HS-27A (cell line): ENCODE data around the gene KMT2D.

Experiments used
- DNase-seq: peaks from one replicate; pipeline ENCODE4 v3.0.0-alpha.2; 2012; ENCODE audit warnings: low read depth, missing footprints

Gene KMT2D

DNA sequence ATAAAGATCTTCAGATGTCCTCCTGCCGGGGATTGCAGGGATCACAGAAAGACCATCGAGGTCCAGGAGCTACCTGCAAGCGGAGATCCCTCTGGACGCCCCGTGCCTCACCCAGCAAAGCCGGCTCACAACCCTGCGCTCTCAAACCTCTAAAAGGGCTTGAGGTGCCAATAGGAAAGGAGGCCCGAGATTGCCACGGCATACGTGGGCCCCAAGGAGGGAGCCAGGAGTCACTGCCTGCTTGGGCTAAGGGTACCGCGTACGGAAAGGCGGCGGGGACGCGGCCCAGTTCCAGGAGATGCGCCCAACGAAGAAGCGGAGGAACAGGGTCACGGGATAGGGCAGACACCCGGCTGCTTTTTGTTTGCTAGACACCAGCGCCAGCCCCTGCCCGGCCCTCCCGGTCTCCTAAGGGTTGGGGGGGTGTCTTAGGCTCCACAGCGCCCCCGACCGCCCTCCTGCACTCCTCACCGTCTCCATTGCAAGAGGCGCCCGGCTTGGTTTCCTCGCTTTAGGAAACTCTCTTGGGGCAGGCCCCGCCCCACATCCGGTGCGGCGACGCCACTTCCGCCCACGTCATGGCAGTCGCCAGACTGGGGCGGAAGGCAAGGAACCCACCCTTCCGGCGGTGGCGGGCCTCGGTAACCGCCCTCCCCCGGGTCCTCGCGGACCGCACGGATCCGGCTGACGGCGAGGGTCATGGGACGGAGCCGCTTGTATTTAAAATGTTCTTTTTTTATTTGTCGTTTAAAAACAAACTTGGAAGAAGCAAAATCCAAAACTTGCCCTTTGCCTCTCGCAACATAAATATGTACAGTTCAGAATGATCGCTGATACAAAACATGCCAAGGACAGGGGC, 42.1 kb downstream of the KMT2D start, which contains the start of gene PRKAG1:
Gene PRKAG1, minus strand, starts transcription at position 516 of the 859 bp plus-strand sequence. Its CDS starts 36 bp downstream, at position 480.
- peak; percentile 85 for DNase-seq

GRCh38 chr12:49017891-49018260, 42.7 kb downstream of the KMT2D start:
- no peak for DNase-seq

DNA sequence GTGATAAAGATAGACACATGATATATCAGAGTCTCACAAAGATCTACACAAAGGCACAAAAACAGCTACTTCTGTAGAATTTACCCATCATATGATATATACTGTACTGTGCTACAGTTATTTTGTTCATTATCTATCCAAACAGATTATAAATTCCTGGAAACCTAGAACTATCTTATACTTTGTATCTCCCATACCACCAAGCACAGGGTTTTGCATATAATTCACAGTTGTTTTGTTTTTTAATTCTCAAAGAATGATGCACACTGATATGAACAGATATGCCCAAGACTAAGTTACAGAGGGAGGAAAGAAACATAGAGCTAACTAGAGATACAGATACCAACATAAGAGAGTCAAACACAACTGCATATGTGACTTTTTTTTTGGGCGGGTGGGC, 45.4 kb downstream of the KMT2D start:
- DNase-seq = no peak

DNA sequence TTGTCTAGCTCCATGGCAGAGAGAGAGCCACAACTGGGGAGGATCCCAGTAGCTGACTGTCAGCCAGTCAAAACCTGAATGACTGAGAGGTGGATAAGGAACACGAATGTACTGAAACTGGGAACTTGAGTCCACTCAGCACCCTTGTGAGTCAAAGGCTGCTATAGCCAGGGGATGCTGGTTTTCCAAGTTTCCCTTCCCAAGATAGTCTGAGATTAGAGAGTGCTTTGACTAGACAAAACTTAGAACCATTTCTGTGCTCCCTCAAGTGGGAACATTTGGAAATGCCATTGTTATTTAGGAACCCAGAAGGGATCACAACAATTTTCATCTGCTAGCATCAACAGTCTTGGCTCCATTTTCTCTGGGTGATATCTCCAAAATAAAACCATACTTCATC, 46.0 kb downstream of the KMT2D start:
- no peak for DNase-seq

DNA sequence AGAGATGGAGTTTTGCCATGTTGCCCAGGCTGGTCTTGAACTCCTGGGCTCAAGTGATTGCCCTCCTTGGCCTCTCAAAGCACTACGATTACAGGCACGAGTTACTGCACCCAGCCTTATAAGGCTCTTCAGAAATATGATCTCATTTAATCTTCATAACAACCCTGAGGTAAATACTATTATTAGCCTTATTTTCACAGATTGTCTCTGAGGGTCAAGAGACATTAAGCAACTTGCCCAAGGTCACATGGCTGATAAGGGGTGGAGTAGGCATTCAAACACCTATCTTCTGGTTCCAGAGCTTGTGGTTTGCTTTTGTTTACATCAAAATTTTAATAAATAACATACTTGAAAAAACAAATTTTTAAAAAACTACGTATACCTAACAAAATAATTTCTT, 47.2 kb downstream of the KMT2D start:
- no peak for DNase-seq

DNA sequence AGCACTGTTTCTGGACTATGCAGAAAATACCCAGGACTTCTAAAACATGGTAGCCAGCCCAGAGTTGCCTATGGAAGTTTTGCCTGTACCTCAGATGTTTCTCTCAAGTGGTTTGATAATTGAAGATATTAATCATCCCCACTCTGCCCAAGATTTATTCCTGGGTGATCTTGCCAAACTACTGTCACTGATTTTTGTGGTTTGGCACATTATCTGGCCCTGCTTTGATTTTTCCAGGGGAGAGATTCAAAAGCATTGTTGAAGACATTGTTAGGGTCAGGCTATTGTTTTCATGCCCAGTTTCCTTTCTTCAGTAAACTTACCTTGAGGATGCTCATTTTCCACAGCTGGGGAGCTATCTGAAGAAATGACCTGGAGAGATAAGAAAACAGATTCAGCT, 47.9 kb downstream of the KMT2D start:
- DNase-seq = no peak
